VCaP (cell line): Measurements from ENCODE around the gene MACROD2.

Experiments used
- H3K27ac ChIP-seq: fragments of 450-650 bp; 2 replicates; pipeline ENCODE4 v1.5.1; 2017
- TF ChIP-seq, protein P1 (sequence below): fragments of 450-650 bp; conservative IDR thresholded peaks from 2 replicates; pipeline ENCODE4 v1.5.1; 2017; ENCODE audit warnings: mild to moderate bottlenecking, moderate library complexity

The MACROD2 gene

DNA sequence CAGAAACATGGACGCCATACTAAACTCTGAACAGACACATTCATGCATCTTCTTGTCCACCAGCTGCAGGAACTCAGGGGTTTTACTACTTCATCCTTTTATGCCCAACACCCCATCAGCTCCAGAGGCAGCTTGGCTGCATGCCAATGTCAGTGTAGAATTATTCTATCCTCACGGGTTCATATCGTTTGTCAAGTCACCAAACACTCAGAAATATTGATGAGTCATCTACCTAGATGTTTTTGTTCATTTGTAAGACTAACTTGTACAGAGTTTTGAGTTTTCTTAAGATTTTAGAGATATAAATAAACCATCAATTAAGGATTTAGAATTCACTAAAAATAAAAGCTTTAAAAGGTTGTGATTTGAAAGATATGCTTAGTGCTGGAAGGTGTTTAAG, 932.8 kb downstream of the MACROD2 start:
- H3K27ac ChIP-seq = no peak overlapping the region
- TF ChIP-seq, protein P1, sequence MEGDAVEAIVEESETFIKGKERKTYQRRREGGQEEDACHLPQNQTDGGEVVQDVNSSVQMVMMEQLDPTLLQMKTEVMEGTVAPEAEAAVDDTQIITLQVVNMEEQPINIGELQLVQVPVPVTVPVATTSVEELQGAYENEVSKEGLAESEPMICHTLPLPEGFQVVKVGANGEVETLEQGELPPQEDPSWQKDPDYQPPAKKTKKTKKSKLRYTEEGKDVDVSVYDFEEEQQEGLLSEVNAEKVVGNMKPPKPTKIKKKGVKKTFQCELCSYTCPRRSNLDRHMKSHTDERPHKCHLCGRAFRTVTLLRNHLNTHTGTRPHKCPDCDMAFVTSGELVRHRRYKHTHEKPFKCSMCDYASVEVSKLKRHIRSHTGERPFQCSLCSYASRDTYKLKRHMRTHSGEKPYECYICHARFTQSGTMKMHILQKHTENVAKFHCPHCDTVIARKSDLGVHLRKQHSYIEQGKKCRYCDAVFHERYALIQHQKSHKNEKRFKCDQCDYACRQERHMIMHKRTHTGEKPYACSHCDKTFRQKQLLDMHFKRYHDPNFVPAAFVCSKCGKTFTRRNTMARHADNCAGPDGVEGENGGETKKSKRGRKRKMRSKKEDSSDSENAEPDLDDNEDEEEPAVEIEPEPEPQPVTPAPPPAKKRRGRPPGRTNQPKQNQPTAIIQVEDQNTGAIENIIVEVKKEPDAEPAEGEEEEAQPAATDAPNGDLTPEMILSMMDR = no peak

DNA sequence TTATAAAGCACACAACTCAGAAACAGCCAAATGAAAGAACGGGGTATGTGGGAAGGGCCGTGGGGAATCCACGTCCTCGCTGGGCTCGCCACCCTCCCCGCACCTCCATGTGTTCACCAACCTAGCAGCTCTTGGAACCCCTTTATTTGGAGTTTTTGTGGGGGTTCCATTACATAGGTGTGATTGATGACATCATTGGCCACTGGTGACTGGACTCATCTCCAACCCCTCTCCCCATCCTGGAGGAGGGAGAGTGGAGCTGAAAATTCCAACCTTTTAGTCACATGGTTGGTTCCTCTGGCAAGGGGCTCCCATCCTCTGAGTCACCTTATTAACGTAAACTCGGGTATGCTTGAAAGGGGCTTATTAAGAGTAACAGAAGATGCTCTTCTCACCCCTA, 934.1 kb downstream of the MACROD2 start:
- TF ChIP-seq, protein P1 = no peak
- H3K27ac ChIP-seq = no peak overlapping the region

DNA sequence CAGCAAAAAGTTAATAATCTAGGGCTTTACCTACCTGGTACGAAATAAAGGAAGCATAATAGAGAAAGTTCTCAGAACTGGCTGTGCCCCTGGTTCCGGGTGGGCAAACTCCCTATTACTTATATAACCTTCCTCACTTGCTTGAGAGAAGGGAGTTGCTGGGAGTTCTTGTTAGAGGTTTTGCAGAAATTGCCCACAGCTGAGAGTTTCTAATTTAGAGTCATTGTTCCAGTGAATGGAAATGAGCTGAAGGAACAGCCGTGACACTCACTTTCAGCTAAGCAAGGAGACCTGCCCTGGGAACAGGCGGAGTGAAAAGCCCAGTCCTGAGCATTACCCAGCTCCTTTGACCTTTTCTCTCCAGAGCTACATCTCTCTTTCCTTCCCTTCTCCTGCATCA, 936.7 kb downstream of the MACROD2 start:
- H3K27ac ChIP-seq = no peak overlapping the region
- TF ChIP-seq, protein P1 = no peak

DNA sequence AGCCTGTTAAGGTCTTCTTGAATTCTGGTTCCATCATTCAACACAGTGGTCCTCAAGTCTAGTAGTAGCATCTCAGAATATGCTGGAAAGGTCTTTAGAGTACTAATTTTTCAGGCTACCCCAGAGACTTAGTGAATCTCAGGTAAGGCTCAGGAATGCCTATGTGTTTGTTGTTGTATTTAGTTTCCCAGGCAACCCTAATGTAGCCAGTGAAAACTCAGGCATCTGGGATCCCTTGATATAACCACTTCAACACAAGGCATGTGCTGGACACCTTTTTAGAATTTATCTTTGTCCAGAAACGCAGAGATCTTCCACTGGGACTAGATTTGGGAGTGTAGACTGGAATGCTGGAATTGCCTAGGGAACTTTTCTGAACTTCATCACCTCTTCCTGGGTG, 940.0 kb downstream of the MACROD2 start:
- TF ChIP-seq, protein P1 = no peak
- H3K27ac ChIP-seq = no peak overlapping the region

DNA sequence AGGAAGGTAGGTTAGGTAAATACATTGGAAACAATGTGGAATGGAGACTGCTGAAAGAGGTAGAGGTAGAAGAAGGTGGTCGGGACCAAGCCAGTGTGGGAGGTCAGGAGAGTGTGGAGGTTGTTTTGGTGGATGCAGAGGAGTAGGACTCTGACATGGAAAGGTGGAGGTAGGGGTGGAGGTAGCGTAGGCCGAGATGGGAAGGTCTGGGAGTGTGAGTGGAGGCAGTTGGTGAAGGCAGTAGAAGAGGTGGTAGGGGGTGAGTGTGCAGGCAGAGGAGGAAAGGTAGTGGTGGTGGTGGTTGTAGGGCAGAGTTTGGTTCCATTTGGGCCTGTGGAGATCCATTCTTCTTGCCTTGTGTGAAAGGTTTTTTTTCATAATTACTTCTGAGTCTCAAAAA, 941.7 kb downstream of the MACROD2 start:
- no peak overlapping the region for H3K27ac ChIP-seq
- TF ChIP-seq, protein P1 = no peak

- H3K27ac ChIP-seq = no peak overlapping the region
- TF ChIP-seq, protein P1 = no peak
Measured at GRCh38 chr20:14937846-14938245, 942.5 kb downstream of the MACROD2 start.

GRCh38 chr20:14947536-14947935, 952.2 kb downstream of the MACROD2 start:
- H3K27ac ChIP-seq = no peak overlapping the region
- TF ChIP-seq, protein P1 = no peak

DNA sequence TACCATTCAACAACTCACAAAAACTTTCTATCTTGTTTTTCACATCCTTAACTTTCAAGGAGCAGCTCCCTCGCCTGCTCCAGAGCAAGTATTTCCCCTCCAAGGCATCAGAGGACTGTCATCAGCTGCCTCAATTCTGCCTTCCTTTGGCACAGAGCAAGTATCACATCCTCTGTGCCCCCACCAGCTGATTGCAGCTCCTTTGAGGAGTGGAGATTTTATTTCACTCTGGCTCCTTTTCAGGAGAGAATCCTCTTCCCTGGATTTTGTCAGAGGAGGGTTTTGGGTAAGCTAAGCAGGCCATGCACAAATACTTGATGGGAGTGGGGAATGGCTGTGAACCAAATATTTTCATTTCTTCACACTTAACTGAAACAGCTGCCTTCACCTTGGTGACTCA, 952.6 kb downstream of the MACROD2 start:
- TF ChIP-seq, protein P1 = no peak
- no peak overlapping the region for H3K27ac ChIP-seq
